ENCODE results near the gene GNG7.

DNA sequence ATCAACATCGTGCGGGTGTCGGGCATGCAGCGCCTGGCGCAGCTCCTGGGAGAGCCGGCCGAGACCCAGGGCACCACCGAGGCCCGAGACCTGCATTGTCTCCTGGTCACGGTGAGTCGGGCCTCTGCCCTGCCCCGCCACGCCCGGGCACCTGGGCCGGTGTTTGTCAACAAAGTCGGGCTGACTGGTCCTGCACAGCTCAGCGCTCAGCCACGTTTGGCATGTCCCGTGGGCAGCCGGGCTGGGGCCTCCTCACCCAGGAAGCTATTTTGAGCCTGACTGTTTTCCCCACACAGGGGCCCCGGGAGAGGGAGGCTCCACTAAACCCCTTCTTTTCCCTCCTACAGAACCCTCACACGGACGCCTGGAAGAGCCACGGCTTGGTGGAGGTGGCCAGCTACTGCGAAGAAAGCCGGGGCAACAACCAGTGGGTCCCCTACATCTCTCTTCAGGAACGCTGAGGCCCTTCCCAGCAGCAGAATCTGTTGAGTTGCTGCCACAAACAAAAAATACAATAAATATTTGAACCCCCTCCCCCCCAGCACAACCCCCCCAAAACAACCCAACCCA, 225.3 kb downstream of the GNG7 start:
- no peak for TF ChIP-seq CTCF (IDR thresholded peaks at IDR 0.05)
- TF ChIP-seq, protein P1, sequence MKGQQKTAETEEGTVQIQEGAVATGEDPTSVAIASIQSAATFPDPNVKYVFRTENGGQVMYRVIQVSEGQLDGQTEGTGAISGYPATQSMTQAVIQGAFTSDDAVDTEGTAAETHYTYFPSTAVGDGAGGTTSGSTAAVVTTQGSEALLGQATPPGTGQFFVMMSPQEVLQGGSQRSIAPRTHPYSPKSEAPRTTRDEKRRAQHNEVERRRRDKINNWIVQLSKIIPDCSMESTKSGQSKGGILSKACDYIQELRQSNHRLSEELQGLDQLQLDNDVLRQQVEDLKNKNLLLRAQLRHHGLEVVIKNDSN (IDR thresholded peaks at IDR 0.05; ENCODE audit: borderline replicate concordance, low read depth) = no peak
- TF ChIP-seq, protein P2, sequence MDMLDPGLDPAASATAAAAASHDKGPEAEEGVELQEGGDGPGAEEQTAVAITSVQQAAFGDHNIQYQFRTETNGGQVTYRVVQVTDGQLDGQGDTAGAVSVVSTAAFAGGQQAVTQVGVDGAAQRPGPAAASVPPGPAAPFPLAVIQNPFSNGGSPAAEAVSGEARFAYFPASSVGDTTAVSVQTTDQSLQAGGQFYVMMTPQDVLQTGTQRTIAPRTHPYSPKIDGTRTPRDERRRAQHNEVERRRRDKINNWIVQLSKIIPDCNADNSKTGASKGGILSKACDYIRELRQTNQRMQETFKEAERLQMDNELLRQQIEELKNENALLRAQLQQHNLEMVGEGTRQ (IDR thresholded peaks at IDR 0.05; ENCODE audit: borderline replicate concordance, low read depth, low read length) = no peak
- TF ChIP-seq NFIC (IDR thresholded peaks at IDR 0.05; ENCODE audit: borderline replicate concordance) = no peak
- TF ChIP-seq, protein P3, sequence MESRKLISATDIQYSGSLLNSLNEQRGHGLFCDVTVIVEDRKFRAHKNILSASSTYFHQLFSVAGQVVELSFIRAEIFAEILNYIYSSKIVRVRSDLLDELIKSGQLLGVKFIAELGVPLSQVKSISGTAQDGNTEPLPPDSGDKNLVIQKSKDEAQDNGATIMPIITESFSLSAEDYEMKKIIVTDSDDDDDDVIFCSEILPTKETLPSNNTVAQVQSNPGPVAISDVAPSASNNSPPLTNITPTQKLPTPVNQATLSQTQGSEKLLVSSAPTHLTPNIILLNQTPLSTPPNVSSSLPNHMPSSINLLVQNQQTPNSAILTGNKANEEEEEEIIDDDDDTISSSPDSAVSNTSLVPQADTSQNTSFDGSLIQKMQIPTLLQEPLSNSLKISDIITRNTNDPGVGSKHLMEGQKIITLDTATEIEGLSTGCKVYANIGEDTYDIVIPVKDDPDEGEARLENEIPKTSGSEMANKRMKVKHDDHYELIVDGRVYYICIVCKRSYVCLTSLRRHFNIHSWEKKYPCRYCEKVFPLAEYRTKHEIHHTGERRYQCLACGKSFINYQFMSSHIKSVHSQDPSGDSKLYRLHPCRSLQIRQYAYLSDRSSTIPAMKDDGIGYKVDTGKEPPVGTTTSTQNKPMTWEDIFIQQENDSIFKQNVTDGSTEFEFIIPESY (IDR thresholded peaks at IDR 0.05; ENCODE audit: borderline replicate concordance, low read depth) = no peak
- TF ChIP-seq GABPA (IDR thresholded peaks at IDR 0.05; ENCODE audit: low read depth) = no peak
- no peak for TF ChIP-seq MXI1 (IDR thresholded peaks at IDR 0.05; ENCODE audit: low read depth, low read length)
